Hepatic stellate cell (primary cell): Measurements from ENCODE around the gene FBXL19.
"Not testable (repeated sequence)": the region's sequence is repeated elsewhere in the genome, so short reads cannot be mapped to it uniquely, and the experiment has no call there.

Source experiments
- DNase-seq: peaks from one replicate; pipeline ENCODE4 v3.0.0; 2011; ENCODE audit warnings: low spot score

Gene FBXL19, protein sequence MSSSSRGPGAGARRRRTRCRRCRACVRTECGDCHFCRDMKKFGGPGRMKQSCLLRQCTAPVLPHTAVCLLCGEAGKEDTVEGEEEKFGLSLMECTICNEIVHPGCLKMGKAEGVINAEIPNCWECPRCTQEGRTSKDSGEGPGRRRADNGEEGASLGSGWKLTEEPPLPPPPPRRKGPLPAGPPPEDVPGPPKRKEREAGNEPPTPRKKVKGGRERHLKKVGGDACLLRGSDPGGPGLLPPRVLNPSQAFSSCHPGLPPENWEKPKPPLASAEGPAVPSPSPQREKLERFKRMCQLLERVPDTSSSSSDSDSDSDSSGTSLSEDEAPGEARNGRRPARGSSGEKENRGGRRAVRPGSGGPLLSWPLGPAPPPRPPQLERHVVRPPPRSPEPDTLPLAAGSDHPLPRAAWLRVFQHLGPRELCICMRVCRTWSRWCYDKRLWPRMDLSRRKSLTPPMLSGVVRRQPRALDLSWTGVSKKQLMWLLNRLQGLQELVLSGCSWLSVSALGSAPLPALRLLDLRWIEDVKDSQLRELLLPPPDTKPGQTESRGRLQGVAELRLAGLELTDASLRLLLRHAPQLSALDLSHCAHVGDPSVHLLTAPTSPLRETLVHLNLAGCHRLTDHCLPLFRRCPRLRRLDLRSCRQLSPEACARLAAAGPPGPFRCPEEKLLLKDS

DNA sequence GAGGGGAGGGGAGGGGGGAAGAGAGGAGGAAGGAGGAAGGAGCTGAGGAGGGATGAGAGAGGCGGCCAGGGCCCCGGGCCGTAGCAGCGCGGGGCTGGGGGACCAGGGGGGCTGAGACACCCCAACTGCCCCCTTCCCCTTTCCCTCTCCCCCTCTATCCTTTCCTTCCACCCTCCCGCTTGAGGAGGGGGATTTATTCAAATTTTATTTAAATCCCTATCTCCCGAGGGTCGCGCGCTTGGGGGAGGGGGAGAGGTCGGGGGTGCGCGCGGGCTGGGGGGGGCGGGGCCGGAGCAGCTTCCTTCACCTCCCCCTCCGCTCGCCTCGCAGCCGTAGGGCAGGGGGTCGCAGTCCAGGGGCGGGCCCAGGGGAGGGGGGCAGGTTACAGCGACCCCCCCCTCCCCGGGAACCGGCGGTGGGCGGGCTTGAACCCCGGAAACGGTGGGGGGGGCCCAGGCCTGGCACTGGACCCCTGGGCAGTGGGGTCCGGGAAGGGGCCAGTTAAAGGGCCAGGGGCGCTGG, at the start of gene FBXL19:
FBXL19 (plus strand) TSS at position 19 of the 522 bp plus-strand sequence. CDS start 2,183 bp downstream, outside the sequence.
- no peak for DNase-seq

DNA sequence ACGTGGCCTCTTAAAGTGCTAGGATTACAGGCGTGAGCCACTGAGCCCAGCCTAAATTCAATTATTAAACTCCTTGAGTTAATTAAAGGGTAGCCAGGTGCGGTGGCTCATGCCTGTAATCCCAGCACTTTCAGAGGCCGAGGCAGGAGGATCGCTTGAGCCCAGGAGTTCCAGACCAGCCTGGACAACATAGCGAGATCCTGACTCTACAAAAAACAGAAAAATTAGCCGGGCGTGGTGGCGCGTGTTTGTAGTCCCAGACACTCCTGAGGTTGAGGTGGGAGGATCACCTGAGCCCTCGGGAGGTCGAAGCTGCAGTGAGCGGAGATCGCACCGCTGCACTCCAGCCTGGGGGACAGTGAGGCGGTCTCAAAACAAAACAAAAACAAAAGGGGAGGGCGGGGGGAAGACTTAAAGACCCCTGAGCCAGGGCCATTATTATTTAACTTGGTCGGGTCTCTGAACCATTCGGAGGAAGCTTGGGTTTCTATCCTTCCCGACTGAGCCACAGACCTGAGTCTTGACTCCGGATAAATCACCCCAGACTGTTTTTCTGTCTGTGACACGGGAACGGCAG, 49.0 kb upstream of the FBXL19 start:
- no peak for DNase-seq

DNA sequence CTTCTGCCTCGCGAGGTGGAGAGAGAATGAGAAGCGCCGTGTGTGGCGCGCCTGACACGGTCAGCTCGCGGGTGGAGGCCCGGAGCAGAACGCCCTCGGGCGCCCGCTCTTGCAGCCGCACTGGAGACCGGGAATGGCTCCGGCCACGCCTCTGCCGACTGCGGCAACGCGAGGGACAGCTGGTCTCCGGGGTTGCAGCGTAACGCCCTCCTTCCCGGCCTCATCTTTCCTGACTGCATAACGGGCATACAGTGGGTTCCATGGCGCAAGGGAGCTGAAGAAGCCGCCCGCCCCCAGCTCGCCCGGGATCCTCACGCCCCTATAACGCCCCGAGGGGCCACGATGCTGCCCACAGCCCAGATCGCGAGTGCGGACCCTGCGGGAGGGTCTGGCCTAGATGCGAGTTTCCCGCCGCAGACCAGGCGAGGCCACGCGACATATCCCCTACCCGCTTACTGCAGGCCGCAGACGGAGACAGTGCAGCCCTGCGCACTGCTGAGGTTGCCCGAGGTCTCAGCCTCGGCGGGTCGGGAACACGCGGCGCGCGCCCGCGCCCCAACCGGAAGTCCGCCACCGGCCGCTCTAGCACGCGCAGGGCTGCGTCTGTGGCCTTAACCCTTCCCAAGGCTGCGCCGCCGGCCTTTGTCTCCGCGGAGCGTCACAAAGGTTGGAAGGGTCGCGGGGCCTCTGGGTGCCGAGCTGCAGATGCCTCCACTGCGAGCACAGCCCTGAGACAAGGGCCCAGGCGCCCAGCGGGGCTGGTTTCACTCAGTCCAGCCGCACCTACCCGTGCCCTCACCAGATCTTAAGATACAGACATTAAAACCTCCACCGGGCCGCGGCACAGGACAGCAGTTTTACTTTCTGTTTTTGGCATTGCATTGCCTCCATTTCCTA, 48.3 kb upstream of the FBXL19 start:
- peak; percentile 89 for DNase-seq

DNA sequence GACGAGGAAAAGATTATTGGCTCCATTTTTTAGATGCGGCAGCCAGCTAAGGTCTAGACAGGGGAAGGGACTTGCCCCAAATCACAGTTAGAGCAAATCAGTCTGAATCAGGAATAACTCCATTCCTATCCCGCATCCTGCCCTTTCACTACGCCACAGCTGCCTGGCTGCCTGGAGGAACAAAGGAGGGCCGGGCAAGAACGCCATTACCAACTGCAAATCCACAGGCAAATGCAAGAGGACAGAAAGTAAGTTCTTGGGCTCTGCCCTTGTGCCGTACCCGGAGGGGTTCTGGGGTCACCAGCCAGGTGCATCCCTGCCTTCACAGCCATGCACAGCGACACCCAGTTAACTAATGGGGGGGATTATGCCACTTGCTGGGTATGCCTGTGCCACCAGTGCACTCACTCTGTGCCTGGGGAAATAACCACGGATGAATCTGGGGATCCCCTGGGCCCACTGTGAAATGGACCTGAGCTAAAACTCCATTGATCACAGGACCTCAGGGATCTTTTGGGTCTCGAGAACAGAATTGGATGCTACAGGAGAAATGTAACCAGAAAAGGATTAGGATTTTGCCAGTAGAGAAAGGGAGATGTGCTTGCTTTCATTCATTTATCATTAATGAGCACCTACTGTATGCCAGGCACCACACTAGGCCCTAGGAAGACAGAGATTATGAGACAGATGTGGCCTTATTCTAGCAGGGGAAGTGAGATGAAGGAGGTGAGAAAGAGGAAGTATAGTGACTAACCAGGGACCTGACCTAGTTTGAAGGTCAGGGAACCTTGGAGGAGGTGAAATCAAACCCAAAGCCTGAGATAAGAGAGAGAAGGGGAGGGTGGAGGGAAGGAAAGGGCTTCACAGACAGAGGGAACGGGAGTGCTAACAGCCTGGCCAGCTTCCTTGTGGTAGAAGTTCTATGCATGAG, 47.2 kb upstream of the FBXL19 start:
- DNase-seq: peak; percentile 36

DNA sequence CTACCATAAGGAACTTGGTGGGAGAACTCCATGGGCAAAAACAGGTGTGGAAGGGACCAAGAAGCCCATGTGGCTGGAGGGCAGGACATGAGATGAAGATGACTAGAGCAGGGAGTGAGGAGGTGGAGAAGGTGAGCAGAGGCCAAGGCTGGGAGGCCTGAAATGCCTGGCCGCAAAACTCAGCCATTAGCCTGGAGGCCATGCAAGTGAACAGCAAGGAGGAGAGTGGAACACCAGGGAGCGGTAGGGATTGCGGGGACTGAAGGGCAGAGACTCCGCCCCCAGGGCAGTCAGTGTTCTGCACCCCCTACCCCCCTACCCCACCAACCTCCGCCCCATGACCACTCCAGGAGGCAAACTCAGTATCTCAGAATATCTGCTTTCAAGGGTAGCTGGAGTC, 46.5 kb upstream of the FBXL19 start:
- no peak for DNase-seq

DNA sequence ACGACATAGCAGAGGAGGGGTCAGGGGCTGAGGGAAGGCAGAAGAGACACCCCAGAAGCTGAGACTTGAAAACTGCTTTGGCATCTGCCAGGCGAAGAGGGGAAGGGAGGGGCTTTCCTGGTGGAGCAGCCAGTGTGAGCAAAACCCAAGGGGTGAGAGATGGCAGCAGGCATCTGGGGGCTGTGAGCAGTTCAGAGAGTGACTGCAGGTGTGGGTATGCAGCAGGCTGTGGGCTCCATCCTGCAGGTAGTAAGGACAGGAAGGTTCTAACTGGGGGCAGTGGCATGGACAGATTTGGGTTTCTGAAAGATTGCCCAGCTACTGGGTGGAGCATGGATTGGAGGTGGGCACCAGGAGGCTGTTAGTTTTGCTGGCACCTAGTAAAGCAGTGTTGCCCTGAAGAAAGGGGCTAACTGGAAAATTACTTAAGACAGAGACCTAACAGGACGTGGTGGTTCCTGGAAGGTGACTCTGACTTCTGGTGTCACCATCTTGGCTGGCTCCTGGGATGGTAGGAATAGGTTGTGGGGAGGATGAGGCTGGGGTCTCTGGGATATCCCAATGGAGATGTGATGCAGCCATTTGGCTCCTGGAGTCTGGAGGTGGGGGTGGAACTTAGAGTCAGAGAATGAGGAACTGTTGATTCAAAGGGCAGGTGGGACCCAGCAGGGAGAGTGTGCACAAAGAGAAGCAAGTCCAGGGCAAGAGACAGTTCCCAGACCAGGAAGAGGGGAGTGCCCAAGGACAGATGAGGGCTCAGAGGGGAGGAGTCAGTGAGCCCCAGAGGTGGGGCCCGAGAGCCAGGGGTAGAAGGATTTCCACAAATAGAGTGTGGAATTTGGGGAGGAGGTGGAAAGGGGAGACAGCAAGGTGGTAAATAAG, 40.7 kb upstream of the FBXL19 start:
- no peak for DNase-seq

DNA sequence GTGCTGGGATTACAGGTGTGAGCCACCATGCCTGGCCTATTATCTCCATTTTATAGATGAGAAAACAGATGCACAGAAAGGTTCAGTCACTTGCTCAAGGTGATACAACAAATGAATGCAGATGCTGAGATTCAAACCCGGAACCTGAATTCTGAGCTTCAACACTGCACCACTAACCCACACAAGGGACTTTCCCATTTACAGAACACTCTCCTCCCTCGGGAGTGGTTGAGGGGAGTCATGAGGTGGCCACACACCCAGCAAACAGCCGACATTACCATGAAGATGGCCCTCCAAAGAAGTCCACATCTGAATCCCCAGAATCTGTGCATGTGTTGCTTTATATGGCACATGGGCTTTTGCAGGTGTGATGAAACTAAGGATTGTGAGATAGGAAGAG, 38.6 kb upstream of the FBXL19 start:
- no peak for DNase-seq

DNA sequence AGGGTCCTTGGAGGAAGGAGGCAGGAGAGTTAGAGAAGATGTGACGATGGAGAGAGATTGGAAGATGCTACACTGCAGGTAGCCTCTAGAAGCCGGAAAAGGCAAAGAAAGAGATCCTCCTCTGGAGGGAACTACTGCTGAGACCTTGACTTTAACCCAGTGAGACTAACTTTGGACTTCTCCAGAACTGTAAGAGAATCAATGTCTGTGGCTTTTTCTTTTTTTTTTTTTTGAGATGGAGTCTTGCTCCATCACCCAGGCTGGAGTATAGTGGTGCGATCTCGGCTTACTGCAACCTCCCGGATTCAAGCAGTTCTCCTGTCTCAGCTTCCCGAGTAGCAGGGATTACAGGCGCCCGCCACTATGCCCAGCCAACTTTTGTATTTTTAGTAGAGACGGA, 38.2 kb upstream of the FBXL19 start:
- DNase-seq: no peak

DNA sequence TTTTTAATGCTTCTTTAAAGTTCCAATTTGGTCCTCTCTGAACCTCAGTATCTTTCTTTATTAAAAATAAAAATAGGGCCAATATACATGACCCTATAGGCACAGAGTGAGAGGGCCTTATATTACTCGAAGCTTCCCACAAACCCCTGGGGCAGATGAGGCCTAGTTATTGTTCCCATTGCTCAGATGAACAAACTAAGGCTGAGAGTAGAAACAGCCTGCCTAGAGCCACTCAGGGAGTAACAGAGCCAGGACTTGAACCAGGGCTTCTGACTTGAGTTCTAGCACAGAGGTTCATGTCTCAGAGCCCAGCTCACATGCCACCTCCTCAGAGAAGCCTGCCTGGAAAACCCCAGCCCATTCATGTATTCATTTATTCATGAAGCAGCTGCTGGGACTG, 37.2 kb upstream of the FBXL19 start:
- no peak for DNase-seq

DNA sequence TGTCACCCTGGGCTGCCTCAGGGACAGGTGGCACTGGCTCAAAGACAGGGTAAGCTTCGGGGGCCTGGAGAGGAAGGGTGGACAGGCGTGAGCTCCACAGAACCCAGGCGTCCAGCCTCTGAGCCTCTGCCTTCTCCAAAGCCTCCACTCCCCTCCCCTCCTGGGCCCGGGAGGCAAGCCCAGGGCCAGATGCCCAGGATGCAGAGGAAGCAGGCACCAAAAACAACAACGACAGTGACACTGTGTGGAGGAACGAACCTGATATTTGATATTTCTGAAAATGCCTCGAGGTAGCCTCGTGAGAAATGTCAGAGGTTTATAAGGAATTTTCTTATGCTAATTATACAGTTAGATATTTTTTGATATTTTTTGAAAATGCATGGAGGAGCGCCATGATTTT, 35.4 kb upstream of the FBXL19 start:
- no peak for DNase-seq

DNA sequence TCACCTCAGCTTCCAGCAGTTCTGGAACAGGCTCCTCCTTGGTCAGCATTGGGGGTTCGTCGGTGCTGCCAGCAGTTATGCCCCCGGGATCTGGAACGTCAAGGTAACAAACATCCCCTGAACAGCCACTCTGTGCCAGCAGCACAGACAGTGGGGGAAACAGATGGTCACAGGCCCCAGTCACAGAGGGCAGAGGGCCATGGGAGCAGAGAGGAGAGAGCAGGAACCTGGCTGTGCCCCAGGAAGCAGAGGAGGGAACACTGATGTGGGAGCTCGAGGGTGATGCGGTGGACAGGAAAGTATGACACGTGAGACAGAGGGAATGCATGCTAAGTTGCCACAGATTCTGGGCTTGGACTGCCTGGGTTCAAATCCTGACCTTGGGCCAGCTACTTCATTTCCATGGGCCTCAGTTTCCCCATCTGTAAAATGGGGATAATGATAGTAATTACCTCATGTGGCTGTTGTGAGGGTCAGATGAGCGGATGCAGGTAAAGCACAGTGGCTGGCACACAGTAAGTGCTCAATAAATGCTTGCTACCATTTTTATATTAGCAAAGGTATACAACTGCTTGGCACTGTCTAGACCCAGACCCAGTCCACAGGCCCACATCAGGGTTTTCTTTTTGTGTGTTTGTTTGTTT, 34.4 kb upstream of the FBXL19 start:
- DNase-seq: no peak

DNA sequence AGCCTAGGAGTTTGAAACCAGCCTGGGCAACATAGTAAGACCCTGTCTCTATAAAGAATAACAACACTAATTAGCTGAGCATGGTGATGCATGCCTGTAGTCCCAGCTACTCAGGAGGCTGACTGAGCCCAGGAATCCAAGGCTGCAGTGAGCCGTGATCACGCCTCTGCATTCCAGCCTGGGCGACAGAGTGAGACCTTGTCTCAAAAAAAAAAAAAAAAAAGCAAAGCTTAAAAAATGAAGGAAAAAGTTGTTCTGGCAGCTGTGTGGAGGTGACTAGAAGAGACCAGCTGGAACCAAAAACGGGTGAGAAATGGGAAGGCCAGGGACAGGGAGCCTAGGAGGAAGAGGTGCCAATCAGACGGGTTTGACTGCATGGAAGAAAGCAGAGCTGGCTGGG, 33.7 kb upstream of the FBXL19 start:
- no peak for DNase-seq

DNA sequence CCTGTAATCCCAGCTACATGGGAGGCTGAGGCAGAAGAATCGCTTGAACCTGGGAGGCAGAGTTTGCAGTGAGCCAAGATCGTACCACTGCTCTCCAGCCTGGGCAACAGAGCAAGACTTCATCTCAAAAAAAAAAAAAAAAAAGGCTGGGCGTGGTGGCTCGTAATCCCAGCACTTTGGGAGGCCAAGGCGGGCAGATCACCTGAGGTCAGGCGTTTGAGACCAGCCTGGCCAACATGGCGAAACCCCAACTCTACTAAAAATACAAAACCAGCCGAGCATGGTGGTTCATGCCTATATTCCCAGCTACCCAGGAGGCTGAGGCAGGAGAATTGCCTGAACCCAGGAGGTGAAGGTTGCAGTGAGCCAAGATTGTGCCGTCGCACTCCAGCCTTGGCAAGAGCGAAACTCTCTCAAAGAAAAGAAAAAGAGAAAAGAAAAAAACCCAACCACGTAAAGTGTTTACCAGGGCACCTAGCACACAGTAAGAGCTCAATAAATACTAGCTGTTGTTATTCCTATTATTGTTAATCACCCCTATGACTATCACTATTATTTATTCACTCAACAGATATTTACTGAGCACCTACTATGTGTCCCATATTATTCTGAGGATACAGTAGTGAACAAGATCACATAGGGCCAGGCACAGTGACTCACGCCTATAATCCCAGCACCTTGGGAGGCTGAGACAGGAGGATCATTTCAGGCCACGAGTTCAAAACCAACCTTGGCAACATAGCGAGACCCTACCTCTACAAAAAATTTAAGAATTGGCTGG, 32.1 kb upstream of the FBXL19 start:
- DNase-seq: not testable (repeated sequence)

DNA sequence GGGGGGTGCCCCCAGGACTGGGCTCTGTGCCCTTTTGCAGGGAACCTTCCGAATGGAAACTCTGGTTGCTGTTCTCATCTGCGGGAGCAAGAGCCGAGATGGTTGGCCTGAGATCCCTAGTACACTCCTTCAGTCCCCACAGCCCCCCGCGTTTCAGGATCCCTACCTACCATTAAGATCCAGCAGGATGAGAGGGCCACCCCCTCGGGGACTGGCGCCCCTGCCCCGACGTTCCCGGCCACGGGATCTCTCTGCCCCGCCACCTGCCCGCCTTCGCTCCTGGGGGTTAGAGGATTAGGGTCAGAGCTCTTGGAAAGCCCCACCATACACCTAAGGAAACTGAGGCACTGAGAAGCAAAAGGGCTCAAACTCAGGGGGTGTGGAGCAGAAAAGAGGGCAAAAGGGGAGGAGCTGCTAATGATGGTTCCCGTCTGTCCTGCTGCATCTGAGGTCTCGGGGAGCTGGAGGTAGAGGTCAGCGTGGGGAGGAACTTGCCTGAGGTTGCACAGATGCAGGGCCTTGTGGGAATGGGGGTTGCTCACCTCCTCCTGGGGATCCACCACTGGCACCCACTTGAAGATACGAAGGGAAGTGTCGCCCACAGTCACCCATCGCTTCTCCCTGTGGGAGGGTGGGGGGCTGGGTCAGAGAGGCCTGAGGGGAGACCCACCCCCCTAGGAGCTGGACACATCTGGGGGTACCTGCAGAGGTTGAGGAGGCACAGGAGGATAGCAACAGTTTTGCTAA, 30.5 kb upstream of the FBXL19 start:
- no peak for DNase-seq

DNA sequence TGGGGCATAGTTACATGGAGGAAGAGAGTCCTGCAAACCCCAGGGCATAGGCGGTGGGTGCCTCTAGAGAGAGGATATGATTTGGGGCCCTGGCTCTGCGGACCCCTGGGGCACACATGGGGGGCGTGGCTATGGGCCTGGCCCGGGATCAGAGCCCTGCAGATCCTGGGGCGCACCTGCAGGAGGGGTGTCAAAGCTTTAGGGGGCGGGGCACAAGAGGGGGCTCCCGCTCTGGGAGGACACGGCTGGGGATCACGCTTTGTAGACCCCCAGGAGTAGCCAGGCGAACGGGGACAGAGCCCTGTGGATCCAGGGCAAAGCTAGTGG, 30.0 kb upstream of the FBXL19 start:
- DNase-seq: no peak

DNA sequence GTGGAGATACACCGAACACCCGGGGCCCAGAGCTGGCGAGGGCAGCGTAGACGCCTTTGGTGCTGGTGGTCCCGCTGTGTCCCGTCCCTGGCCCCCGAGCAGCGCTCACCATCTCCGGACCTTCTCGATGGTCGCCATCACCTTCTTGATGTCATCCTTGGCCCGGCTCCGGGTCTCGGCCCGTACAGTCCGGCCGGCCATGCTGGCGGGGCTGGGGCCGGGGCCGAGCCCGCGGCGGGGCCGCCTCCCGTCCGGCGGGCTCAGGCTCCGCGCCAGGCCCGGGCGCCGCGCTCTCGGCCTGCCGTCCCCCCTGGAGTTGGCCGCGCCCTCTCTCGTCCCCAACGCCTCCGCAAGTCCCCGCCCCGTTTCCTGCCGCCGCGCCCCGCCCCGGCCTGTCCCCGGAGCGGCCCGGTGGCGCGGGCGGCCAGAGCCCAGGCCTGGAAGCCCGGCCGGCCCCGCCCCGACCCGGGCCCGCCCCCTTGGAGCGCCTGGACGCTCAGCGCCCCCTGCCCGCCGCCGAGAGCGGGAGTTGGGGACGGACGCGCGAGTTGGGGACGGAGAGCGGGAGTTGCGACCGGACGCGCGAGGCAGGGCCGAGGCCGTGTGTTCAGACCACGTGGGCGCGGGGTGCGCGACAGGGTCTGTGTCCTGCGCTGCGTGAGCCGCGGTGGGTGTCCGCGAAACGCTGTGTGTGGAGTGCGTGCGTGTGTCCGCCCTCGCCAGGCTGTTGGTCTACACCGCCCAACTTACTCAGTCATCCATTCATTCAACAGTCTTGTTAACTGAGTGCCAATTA, 29.4 kb upstream of the FBXL19 start, which contains the start of gene BCL7C:
BCL7C (minus strand) TSS at position 334 of the 796 bp plus-strand sequence; CDS start at position 201, 133 bp downstream.
- DNase-seq: peak; percentile 85
